Lower lobe of right lung (tissue), 2 donors: ENCODE measurements around the gene ABO. TPM values are rescaled to one million over a fixed set of nuclear protein-coding genes. Genes with fewer than 3 reads are reported as not detected.
"Not testable (repeated sequence)": the region's sequence is repeated elsewhere in the genome, so short reads cannot be mapped to it uniquely, and the experiment has no call there.

Experiments used
- ATAC-seq, 2 donors: fragments of 200-7000 bp; cut with Tn5 transposase; one replicate each; pipeline ENCODE4 v1.9.1; 2020 to 2022; ENCODE audit warnings: mild to moderate bottlenecking in 2 of 2, moderate library complexity in 2 of 2
- DNase-seq: peaks from one replicate; pipeline ENCODE4 v3.0.0-alpha.2; 2020
- H3K27ac ChIP-seq: fragments of 200-600 bp; one replicate; pipeline ENCODE4 v1.8.0; 2022
- H3K27me3 ChIP-seq: fragments of 200-600 bp; one replicate; pipeline ENCODE4 v1.8.0; 2022; ENCODE audit warnings: low read depth
- H3K36me3 ChIP-seq: fragments of 200-600 bp; one replicate; pipeline ENCODE4 v1.8.0; 2022; ENCODE audit warnings: mild to moderate bottlenecking
- H3K4me1 ChIP-seq: fragments of 200-600 bp; one replicate; pipeline ENCODE4 v1.8.0; 2022
- H3K4me3 ChIP-seq: fragments of 200-600 bp; one replicate; pipeline ENCODE4 v1.8.0; 2022; ENCODE audit warnings: mild to moderate bottlenecking
- H3K9me3 ChIP-seq: fragments of 200-600 bp; one replicate; pipeline ENCODE4 v1.8.0; 2022
- CTCF ChIP-seq: fragments of 200-600 bp; IDR thresholded peaks from one replicate; pipeline ENCODE4 v1.8.0; 2022; ENCODE audit warnings: antibody characterized with exemption, mild to moderate bottlenecking
- intact Hi-C: fragments of 100-400 bp; cut with DNase I; formaldehyde crosslinking; loops from one replicate; pipeline ENCODE4 v1.11.0; 2022
- total RNA-seq: library from RNA; stranded (reverse); fragmentation: NEBNext Ultra II Directional; extraction: Animal tissue kit (Norgen Biotek cat#: 25700); gene quantifications from one replicate; pipeline ENCODE4 v1.2.1, GENCODE V29; 2021
- donor health status: DM: no; HTN: yes; CAD: no; lungs with severe emphysema.

The ABO gene
- total RNA-seq, 1 donor from 2014 or later = 25.0 TPM

GRCh38 chr9:133251773-133252172, 23.2 kb downstream of the ABO start:
- Histone ChIP-seq H3K4me1 (peaks cover 13% of the 10 kb centered on the region), H3K36me3 (no peaks in the 10 kb centered on the region), H3K27me3 (no peaks in the 10 kb centered on the region), H3K4me3 (peak overlapping the region; percentile 43), H3K27ac (peak overlapping the region; percentile 78), H3K9me3 (no peaks in the 10 kb centered on the region)
- DNase-seq (no peak), ATAC-seq (peak in 1 of 2 donors; percentile 31)
- no peak for TF ChIP-seq CTCF
- intact Hi-C loops = no loop called here

GRCh38 chr9:133251221-133251620, 23.8 kb downstream of the ABO start:
- Histone ChIP-seq H3K4me3 (peak overlapping the region; percentile 43), H3K4me1 (peaks cover 13% of the 10 kb centered on the region), H3K27ac (peak overlapping the region; percentile 78)
- H3K9me3 ChIP-seq, intact Hi-C loops, ATAC-seq, H3K36me3 ChIP-seq, DNase-seq, H3K27me3 ChIP-seq: not testable (repeated sequence)

GRCh38 chr9:133250741-133251170, 24.2 kb downstream of the ABO start:
- H3K27me3 ChIP-seq = no peaks in the 10 kb centered on the region
- DNase-seq = no peak
- ATAC-seq = peak; percentile 33 to 74
- H3K4me3 ChIP-seq = peak overlapping the region; percentile 43
- no peak for TF ChIP-seq CTCF
- peaks cover 13% of the 10 kb centered on the region for H3K4me1 ChIP-seq
- H3K36me3 ChIP-seq = no peaks in the 10 kb centered on the region
- peak overlapping the region; percentile 78 for H3K27ac ChIP-seq
- H3K9me3 ChIP-seq = no peaks in the 10 kb centered on the region
- intact Hi-C loops = no loop called here

- no peak overlapping the region for H3K27ac ChIP-seq
- DNase-seq (no peak), ATAC-seq (no peak)
- no peaks in the 10 kb centered on the region for H3K9me3 ChIP-seq
- intact Hi-C loops = no loop called here
- peaks cover 13% of the 10 kb centered on the region for H3K4me1 ChIP-seq
- no peaks in the 10 kb centered on the region for H3K36me3 ChIP-seq
- no peak for TF ChIP-seq CTCF
- no peaks in the 10 kb centered on the region for H3K27me3 ChIP-seq
- no peak overlapping the region for H3K4me3 ChIP-seq
Observed at GRCh38 chr9:133249337-133249736, 25.7 kb downstream of the ABO start.

GRCh38 chr9:133248726-133249295, 26.2 kb downstream of the ABO start:
- H3K4me1 ChIP-seq = peaks cover 13% of the 10 kb centered on the region
- no peaks in the 10 kb centered on the region for H3K27me3 ChIP-seq
- H3K4me3 ChIP-seq = no peak overlapping the region
- TF ChIP-seq CTCF = no peak
- ATAC-seq (no peak), DNase-seq (no peak)
- H3K27ac ChIP-seq = no peak overlapping the region
- H3K36me3 ChIP-seq = no peaks in the 10 kb centered on the region
- no peaks in the 10 kb centered on the region for H3K9me3 ChIP-seq
- intact Hi-C loops = no loop called here

- Histone ChIP-seq H3K27me3 (no peaks in the 10 kb centered on the region), H3K4me1 (peaks cover 5% of the 10 kb centered on the region)
- DNase-seq = no peak
Observed at GRCh38 chr9:133247632-133248031, 27.4 kb downstream of the ABO start.

More at GRCh38 chr9:133247632-133248031, 27.4 kb downstream of the ABO start:
- Histone ChIP-seq H3K9me3 (no peaks in the 10 kb centered on the region), H3K27ac (no peak overlapping the region), H3K36me3 (no peaks in the 10 kb centered on the region), H3K4me3 (no peak overlapping the region)
- no peak for ATAC-seq
- no peak for TF ChIP-seq CTCF
- intact Hi-C loops = no loop called here
